Liver (tissue), 9 donors: ENCODE results near the gene DPM2. TPM values are rescaled to one million over a fixed set of nuclear protein-coding genes. Genes with fewer than 3 reads are reported as not detected.

Experiments
- DNase-seq: peaks from one replicate; pipeline ENCODE4 v3.0.0-alpha.2; 2017; ENCODE audit warnings: low spot score
- H3K27ac ChIP-seq, 2 donors: one replicate each; pipeline ENCODE4 v1.7.0; 2013; ENCODE audit warnings: inconsistent platforms in 2 of 2, low read length in 2 of 2, control low read depth in 1 of 2, low read depth in 1 of 2, mild to moderate bottlenecking in 1 of 2
- H3K27me3 ChIP-seq, 4 donors: one replicate each; pipeline versions ENCODE4 v1.6.1 to v1.7.0; 2013; ENCODE audit warnings: low read length in 3 of 4, inconsistent platforms in 1 of 4, mild to moderate bottlenecking in 1 of 4, moderate library complexity in 1 of 4; ENCODE audit not compliant: control insufficient read depth in 4 of 4, insufficient read depth in 4 of 4
- H3K36me3 ChIP-seq, 4 donors: one replicate each; pipeline versions ENCODE4 v1.6.1 to v1.7.0; 2013; ENCODE audit warnings: low read length in 3 of 4, mild to moderate bottlenecking in 3 of 4, low read depth in 1 of 4, moderate library complexity in 1 of 4; ENCODE audit not compliant: control insufficient read depth in 4 of 4, insufficient read depth in 3 of 4
- H3K4me1 ChIP-seq, 4 donors: one replicate each; pipeline versions ENCODE4 v1.6.1 to v1.7.0; 2013; ENCODE audit warnings: low read length in 3 of 4, mild to moderate bottlenecking in 3 of 4, moderate library complexity in 1 of 4; ENCODE audit not compliant: control insufficient read depth in 4 of 4, insufficient read depth in 4 of 4
- H3K4me3 ChIP-seq, 3 donors: one replicate each; pipeline versions ENCODE4 v1.6.1 to v1.7.0; 2013; ENCODE audit warnings: low read length in 3 of 3, control low read depth in 1 of 3, low read depth in 1 of 3, mild to moderate bottlenecking in 1 of 3
- H3K9ac ChIP-seq, 2 donors: one replicate each; pipeline ENCODE4 v1.7.0; 2013; ENCODE audit warnings: low read length in 2 of 2, mild to moderate bottlenecking in 2 of 2, moderate library complexity in 2 of 2, control low read depth in 1 of 2, low read depth in 1 of 2
- H3K9me3 ChIP-seq, 4 donors: one replicate each; pipeline versions ENCODE4 v1.6.1 to v1.7.0; 2013; ENCODE audit warnings: low read length in 3 of 4; ENCODE audit not compliant: control insufficient read depth in 4 of 4
- ATF3 ChIP-seq: IDR thresholded peaks from 2 replicates; pipeline ENCODE4 v1.6.1; 2016; ENCODE audit warnings: antibody characterized with exemption
- CTCF ChIP-seq: fragments of 150-350 bp; IDR thresholded peaks from 2 replicates; pipeline ENCODE4 v1.5.1; 2017; ENCODE audit warnings: improper control_type of control experiment, low read depth, low read length; ENCODE audit not compliant: missing input control
- EGR1 ChIP-seq, 2 donors: IDR thresholded peaks; 2 replicates each; pipeline ENCODE4 v1.6.1; 2016 to 2018; ENCODE audit warnings: antibody characterized with exemption in 2 of 2, low read depth in 2 of 2
- FOXA1 ChIP-seq: IDR thresholded peaks from 2 replicates; pipeline ENCODE4 v1.6.1; 2016; ENCODE audit warnings: antibody characterized with exemption
- GABPA ChIP-seq, 2 donors: IDR thresholded peaks in 1 of 2; conservative IDR thresholded peaks in 1 of 2; 2 replicates each; pipeline ENCODE4 v1.6.1; 2016; ENCODE audit warnings: antibody characterized with exemption in 2 of 2, mild to moderate bottlenecking in 1 of 2, moderate library complexity in 1 of 2
- HNF4G ChIP-seq: IDR thresholded peaks from 2 replicates; pipeline ENCODE4 v1.6.1; 2016; ENCODE audit warnings: antibody characterized with exemption
- JUND ChIP-seq, 2 donors: IDR thresholded peaks; 2 replicates each; pipeline ENCODE4 v1.6.1; 2016; ENCODE audit warnings: antibody characterized with exemption in 2 of 2
- NR2F2 ChIP-seq: IDR thresholded peaks from 2 replicates; pipeline ENCODE4 v1.6.1; 2016; ENCODE audit warnings: antibody characterized with exemption
- RAD21 ChIP-seq, 2 donors: IDR thresholded peaks; 2 replicates each; pipeline ENCODE4 v1.6.1; 2016; ENCODE audit warnings: antibody characterized with exemption in 2 of 2, mild to moderate bottlenecking in 2 of 2
- REST ChIP-seq: IDR thresholded peaks from 2 replicates; pipeline ENCODE4 v1.6.1; 2016; ENCODE audit warnings: antibody characterized with exemption, mild to moderate bottlenecking
- RXRA ChIP-seq, 2 donors: IDR thresholded peaks; 2 replicates each; pipeline ENCODE4 v1.6.1; 2017 to 2018; ENCODE audit warnings: antibody characterized with exemption in 2 of 2, mild to moderate bottlenecking in 1 of 2
- SP1 ChIP-seq: IDR thresholded peaks from 2 replicates; pipeline ENCODE4 v1.6.1; 2018; ENCODE audit warnings: antibody characterized with exemption, mild to moderate bottlenecking
- TAF1 ChIP-seq: conservative IDR thresholded peaks from 2 replicates; pipeline ENCODE4 v1.6.1; 2016; ENCODE audit warnings: antibody characterized with exemption, mild to moderate bottlenecking
- YY1 ChIP-seq: IDR thresholded peaks from 2 replicates; pipeline ENCODE4 v1.6.1; 2016; ENCODE audit warnings: antibody characterized with exemption, mild to moderate bottlenecking
- WGBS: extraction: QIAGEN DNeasy Blood & Tissue Kit; methylation state at CpG from one replicate; pipeline ENCODE4 v1.1.7; 2013; 5-methylcytosine and 5-hydroxymethylcytosine counted together
- polyA plus RNA-seq, 2 donors: library from polyadenylated mRNA; stranded (reverse) in 1 of 2; unstranded in 1 of 2; fragments of 200-250 nt in 1 of 2; fragments of >200 nt in 1 of 2; fragmentation: Nextera tagmentation in 1 of 2; extraction: Ambion mirVana in 1 of 2; gene quantifications; one replicate each; pipeline versions ENCODE4 v1.2.1 to v1.2.3, GENCODE V29; 2013 to 2015
- total RNA-seq, 2 donors: library from RNA; depleted of rRNA; stranded (reverse); fragments of >200 nt; gene quantifications; one replicate each; pipeline ENCODE4 v1.2.3, GENCODE V29; 2014
- donor health status: healthy.
- donor health status: healthy.
- donor health status: healthy.
- donor health status: healthy.
- donor health status: healthy.

Gene DPM2
- total and polyA plus RNA-seq, 4 donors = 9.3 to 25.0 (median 22.0) TPM

- Histone ChIP-seq H3K4me3 (no peak overlapping the region), H3K9me3 (no peaks in the 10 kb centered on the region), H3K27ac (no peak overlapping the region), H3K4me1 (peaks cover 5 to 40% (median 31%) of the 10 kb centered on the region in 4 donors), H3K36me3 (no peaks in the 10 kb centered on the region), H3K27me3 (no peaks in the 10 kb centered on the region), H3K9ac (no peak overlapping the region)
- TF ChIP-seq FOXA1 (no peak), EGR1 (IDR thresholded peaks at IDR 0.05; ENCODE audit: low read depth in 2 of 2) (no peak), JUND (IDR thresholded peaks at IDR 0.05) (no peak), CTCF (no peak), RXRA (IDR thresholded peaks at IDR 0.05) (no peak), YY1 (no peak), ATF3 (no peak), NR2F2 (no peak), GABPA (IDR thresholded peaks at IDR 0.05 in 1 of 2, conservative IDR thresholded peaks at IDR 0.05 in 1 of 2) (no peak), HNF4G (no peak)
- DNase-seq = no peak
- WGBS = 94% methylated on average over 3 of the region's 3 CpGs
Observed at GRCh38 chr9:127985011-127985410, 47.4 kb upstream of the DPM2 start.

- no peaks in the 10 kb centered on the region for H3K9me3 ChIP-seq
- H3K27me3 ChIP-seq = no peaks in the 10 kb centered on the region
- H3K9ac ChIP-seq = no peak overlapping the region
- no peak overlapping the region for H3K4me3 ChIP-seq
- TF ChIP-seq REST (no peak), EGR1 (IDR thresholded peaks at IDR 0.05; ENCODE audit: low read depth in 2 of 2) (no peak), FOXA1 (no peak), JUND (IDR thresholded peaks at IDR 0.05) (no peak), SP1 (no peak), TAF1 (no peak), GABPA (IDR thresholded peaks at IDR 0.05 in 1 of 2, conservative IDR thresholded peaks at IDR 0.05 in 1 of 2) (no peak)
- WGBS = 94% methylated on average over 9 of the region's 9 CpGs
- DNase-seq = no peak
- H3K4me1 ChIP-seq = peaks cover 5 to 33% (median 27%) of the 10 kb centered on the region in 4 donors
- no peak overlapping the region for H3K27ac ChIP-seq
- H3K36me3 ChIP-seq = no peaks in the 10 kb centered on the region
Observed at GRCh38 chr9:127983847-127984289, 46.2 kb upstream of the DPM2 start.

GRCh38 chr9:127982912-127983311 is 45.3 kb upstream of the DPM2 start:
- H3K4me1 ChIP-seq = peaks cover 5 to 32% (median 23%) of the 10 kb centered on the region in 4 donors
- TF ChIP-seq ATF3 = no peak
- TF ChIP-seq RXRA (IDR thresholded peaks at IDR 0.05) = no peak
- TF ChIP-seq RAD21 (IDR thresholded peaks at IDR 0.05) = no peak
- TF ChIP-seq YY1 = no peak
- no peak for TF ChIP-seq FOXA1
- TF ChIP-seq HNF4G = no peak
- TF ChIP-seq GABPA (IDR thresholded peaks at IDR 0.05 in 1 of 2, conservative IDR thresholded peaks at IDR 0.05 in 1 of 2) = no peak
- no peak overlapping the region for H3K27ac ChIP-seq
- H3K27me3 ChIP-seq = no peaks in the 10 kb centered on the region
- H3K4me3 ChIP-seq = no peak overlapping the region
- no peak overlapping the region for H3K9ac ChIP-seq
- peak; percentile 30 for DNase-seq
- H3K36me3 ChIP-seq = no peaks in the 10 kb centered on the region
- WGBS = 85% methylated on average over 1 of the region's 1 CpG
- H3K9me3 ChIP-seq = no peaks in the 10 kb centered on the region
